ENCODE measurements around the gene SPAST.
"Not testable (repeated sequence)": the region's sequence is repeated elsewhere in the genome, so short reads cannot be mapped to it uniquely, and the experiment has no call there.

DNA sequence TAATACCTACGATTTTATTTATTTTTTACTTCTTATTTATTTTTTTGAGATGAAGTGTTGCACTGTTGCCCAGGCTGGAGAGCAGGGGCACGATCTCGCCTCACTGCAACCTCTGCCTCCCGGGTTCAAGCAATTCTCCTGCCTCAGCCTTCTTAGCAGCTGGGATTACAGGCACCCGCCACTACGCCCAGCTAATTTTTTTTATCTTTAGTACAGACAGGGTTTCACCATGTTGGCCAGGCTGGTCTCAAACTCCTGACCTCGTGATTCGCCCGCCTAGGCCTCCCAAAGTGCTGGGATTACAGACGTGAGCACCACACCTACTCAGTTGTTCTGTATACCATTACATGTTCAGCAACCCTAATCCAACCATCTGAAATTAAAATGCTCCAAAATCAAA, 100.9 kb downstream of the SPAST start:
- TF ChIP-seq POLR2A (IDR thresholded peaks at IDR 0.05): not testable (repeated sequence)
- TF ChIP-seq, protein P1, sequence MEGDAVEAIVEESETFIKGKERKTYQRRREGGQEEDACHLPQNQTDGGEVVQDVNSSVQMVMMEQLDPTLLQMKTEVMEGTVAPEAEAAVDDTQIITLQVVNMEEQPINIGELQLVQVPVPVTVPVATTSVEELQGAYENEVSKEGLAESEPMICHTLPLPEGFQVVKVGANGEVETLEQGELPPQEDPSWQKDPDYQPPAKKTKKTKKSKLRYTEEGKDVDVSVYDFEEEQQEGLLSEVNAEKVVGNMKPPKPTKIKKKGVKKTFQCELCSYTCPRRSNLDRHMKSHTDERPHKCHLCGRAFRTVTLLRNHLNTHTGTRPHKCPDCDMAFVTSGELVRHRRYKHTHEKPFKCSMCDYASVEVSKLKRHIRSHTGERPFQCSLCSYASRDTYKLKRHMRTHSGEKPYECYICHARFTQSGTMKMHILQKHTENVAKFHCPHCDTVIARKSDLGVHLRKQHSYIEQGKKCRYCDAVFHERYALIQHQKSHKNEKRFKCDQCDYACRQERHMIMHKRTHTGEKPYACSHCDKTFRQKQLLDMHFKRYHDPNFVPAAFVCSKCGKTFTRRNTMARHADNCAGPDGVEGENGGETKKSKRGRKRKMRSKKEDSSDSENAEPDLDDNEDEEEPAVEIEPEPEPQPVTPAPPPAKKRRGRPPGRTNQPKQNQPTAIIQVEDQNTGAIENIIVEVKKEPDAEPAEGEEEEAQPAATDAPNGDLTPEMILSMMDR (IDR thresholded peaks at IDR 0.05): not testable (repeated sequence)
